Fibroblast of skin of abdomen (primary cell): ENCODE results near the gene FMR1NB. TPM values are rescaled to one million over a fixed set of nuclear protein-coding genes. Genes with fewer than 3 reads are reported as not detected.

Source experiments
- DNase-seq: peaks from one replicate; pipeline ENCODE4 v3.0.0-alpha.2; 2013
- polyA plus RNA-seq, 2 experiments: library from polyadenylated mRNA; unstranded; fragments of 120-200 nt; gene quantifications; one replicate each; pipeline ENCODE4 v1.2.1, GENCODE V29; 2013; ENCODE audit not compliant: insufficient read length in 2 of 2

The FMR1NB gene
- polyA plus RNA-seq (2013, experiment 1 of 2; ENCODE audit: insufficient read length): not detected
- polyA plus RNA-seq (2013, experiment 2 of 2; ENCODE audit: insufficient read length): not detected

DNA sequence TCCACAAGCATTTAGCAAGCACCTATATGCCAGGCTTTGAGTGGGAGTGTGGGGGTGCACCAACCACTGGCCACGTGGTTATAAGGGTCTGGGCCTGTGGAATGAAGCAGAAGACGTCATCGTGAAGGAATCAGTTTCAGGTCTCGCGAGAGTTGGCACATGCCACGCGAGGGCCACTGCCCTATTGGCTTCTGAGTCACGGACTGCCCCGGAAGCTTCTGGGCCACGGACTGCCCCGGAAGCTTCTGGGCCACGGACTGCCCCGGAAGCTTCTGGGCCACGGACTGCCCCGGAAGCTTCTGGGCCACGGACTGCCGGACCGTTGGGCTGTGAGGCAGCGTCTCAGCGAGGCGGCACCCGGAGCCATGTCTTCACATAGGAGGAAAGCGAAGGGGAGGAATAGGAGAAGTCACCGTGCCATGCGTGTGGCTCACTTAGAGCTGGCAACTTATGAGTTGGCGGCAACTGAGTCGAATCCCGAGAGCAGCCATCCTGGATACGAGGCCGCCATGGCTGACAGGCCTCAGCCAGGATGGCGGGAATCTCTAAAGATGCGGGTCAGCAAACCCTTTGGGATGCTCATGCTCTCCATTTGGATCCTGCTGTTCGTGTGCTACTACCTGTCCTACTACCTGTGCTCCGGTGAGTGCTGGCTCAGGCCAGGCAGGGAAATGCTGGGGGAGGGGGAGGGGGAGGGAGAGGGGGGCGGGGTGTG, at the start of gene FMR1NB:
Gene FMR1NB, plus strand, starts transcription at position 300 of the 715 bp plus-strand sequence. Its CDS starts 66 bp downstream, at position 366.
- DNase-seq: no peak

DNA sequence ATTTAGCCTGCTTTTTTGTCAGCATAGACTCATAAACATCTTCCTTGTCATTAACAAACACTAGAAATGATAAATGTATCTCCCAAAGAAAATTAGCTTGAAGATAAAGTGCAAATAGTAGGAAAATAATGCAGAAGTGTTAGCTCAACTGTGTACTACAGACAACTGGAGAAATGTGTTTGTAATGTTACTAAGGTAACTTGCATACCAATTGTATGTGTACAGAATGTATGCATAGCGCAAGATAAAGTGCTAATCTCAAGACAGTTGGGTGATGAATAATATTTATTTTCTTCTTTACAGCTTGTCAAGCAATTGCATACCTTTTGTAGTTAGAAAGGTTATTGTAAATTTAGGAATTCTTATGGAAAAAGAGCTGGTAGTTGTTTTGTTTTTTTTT, 47.3 kb upstream of the FMR1NB start:
- no peak for DNase-seq

DNA sequence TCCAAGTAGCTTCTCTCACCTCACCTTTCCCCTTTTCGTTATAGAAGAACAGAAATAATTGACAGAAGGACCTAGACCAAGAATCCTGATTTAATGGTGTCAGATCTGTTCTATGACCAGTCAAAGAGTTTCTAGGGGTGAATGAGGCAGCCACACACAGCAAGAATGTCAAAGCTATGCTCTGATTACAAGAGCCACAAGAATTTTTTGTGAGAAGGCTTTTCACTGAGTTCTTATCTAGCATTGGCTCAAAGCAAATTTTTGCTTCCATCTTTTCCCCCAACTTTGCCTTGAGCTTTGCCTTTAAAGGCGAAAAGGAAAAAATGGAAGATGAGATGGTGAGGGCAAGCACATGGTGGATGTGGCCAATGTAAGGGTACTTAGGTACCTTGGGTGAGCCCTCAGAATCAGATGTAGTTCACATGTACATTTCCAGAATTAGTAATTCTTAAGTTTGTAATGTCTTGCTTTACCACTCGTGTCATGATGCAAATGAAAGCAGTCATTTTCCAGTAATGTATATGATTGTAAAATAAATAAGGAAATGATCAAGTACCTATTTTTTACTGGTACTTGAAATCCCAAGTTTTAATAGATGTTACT, 45.9 kb upstream of the FMR1NB start:
- no peak for DNase-seq

- DNase-seq: no peak
These were observed 35.9 kb upstream of the FMR1NB start for GRCh38 chrX:147945286-147945685.

DNA sequence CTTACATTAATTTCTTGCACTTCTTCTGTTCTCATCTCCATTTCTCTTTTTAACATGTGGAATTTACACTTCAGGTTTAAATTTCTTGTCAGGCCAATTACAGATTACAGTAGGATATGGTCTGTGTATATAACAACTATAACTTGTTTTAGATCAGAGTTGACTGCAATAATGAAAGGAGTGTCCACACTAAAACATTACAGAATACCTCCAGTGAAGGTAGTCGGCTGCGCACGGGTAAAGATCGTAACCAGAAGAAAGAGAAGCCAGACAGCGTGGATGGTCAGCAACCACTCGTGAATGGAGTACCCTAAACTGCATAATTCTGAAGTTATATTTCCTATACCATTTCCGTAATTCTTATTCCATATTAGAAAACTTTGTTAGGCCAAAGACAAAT, 32.6 kb upstream of the FMR1NB start:
- no peak for DNase-seq

DNA sequence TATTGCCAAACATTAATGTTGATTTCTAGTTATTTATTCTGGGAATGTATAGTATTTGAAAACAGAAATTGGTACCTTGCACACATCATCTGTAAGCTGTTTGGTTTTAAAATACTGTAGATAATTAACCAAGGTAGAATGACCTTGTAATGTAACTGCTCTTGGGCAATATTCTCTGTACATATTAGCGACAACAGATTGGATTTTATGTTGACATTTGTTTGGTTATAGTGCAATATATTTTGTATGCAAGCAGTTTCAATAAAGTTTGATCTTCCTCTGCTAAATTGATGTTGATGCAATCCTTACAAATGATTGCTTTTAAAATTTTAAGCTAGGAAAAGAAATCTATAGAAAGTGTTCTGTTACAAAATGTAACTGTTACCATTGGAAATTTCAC, 30.8 kb upstream of the FMR1NB start:
- DNase-seq: no peak

DNA sequence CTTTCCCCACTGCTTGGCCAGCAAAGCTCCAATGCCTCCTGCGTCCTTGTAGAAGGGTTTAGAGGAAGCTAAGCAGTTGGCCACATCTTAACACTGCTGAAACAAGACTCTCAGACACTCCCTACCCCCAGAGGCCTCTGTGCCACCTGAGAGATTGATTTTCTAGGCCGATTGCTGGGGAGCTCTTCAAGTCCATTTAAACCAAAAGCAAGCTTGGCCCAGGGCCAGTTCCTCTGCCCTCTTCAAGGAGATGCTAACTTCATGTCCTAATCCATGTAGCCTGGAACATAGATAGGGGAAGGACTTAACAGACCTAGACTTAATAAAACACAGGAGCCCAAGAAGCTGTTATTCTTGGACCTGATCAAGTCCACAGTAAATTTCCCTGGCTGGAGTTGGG, 27.2 kb upstream of the FMR1NB start:
- DNase-seq: no peak

- DNase-seq: no peak
These were observed 23.8 kb upstream of the FMR1NB start for GRCh38 chrX:147957291-147957690.

- DNase-seq: peak; percentile 87
These were observed 22.8 kb upstream of the FMR1NB start for GRCh38 chrX:147958291-147958690.

DNA sequence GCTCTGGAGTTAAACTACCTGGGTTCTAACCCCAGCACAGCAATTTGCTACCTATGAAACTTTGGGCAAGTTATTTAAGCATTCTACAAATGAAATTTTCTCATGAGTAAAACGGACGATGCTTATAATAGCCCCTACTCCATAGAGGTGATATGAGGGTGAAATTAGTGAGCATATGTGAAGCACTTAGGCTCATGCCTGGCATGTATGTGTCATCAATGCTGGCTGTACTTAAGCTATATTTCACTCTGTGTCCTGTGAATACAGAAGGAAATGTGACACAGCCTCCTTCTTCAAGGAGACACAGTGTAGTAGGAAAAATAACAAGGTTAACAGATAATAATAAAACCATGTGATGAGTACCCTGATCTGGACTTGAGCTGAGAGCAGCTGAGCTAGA, 20.4 kb upstream of the FMR1NB start:
- no peak for DNase-seq

DNA sequence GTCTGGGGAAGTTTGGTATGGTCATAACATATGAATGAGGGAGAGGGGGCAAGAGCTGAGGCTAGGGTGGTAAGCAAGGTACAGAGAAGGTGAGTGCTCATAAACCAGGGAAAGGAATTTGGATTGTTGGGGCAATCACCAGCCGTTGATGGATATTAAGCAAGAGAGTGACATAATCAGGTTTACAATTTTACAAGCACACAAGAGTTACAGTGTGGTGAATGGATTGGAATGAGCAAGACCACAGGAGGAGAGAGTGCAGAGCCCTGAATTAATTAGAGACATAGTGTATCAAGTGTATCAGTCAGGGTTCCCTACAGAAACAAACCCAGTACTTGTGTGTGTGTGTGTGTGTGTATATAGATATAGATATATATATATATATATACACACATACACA, 18.7 kb upstream of the FMR1NB start:
- peak; percentile 32 for DNase-seq

DNA sequence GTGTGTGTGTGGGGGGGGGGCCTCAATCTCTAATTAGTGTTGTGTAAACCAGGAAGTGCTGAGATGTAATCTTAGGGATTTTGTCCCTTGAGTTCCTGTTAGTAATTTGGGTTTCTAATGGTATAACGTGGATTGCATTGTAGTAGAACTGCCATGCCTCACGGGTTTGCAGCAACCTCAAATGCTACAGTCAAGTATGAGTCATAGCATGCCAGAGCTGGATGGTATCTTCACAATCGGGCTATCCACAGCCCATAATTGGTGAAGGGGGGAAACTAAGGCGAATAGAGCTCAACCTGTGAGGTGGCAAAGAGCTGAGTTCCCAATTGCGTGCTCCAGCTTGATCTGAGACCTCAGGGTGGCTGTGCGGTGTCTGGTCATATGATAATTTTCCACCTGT, 2.2 kb upstream of the FMR1NB start:
- no peak for DNase-seq

GRCh38 chrX:148020329-148020728, 39.2 kb downstream of the FMR1NB start:
- no peak for DNase-seq

- no peak for DNase-seq
These were observed 43.5 kb downstream of the FMR1NB start for GRCh38 chrX:148024425-148025148.

- DNase-seq: no peak
These were observed 54.2 kb downstream of the FMR1NB start for GRCh38 chrX:148035380-148035779.

DNA sequence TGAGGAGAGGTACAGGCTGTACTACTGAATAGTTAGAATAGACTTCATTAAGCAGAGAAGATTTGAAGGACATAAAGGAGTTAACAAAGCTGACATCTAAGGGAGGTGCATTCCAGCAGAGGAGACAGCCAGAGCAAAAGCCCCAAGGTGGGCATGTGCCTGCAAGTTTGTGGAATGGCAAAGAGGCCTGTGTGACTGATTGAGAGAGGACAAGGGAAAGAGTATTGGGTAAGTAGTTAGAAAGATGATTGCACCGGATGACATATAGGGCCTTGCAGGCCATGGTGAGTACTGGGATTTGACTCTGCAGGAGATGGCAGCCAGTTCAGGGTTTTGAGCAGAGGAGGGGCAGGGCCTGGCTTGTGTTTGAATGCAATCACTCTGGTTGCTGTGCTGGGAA, 55.9 kb downstream of the FMR1NB start:
- no peak for DNase-seq

- DNase-seq: peak; percentile 43
These were observed 62.2 kb downstream of the FMR1NB start for GRCh38 chrX:148043271-148043855.

- DNase-seq: no peak
These were observed 66.1 kb downstream of the FMR1NB start for GRCh38 chrX:148047200-148047599.

DNA sequence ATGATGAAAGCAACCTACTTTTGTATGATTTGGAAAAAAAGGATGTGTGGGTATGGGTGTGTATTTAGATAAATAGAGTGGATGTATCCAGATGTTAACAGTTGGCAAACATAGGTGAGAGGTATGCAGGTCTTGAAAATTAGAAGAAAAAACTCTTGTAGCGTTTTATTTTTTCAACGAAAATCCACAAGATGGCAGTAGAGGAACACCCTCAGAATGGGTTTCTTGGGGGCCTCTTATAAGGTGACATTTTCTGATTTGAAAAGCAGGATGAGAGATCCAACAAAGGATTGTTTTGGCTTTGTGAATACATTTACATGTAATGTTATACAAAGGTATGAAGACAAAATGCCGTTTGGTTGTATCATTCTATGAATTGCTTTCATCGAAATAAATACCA, 68.3 kb downstream of the FMR1NB start:
- DNase-seq: peak; percentile 34

- DNase-seq: no peak
These were observed 70.8 kb downstream of the FMR1NB start for GRCh38 chrX:148051973-148052372.

- DNase-seq: no peak
These were observed 86.1 kb downstream of the FMR1NB start for GRCh38 chrX:148067285-148067684.

DNA sequence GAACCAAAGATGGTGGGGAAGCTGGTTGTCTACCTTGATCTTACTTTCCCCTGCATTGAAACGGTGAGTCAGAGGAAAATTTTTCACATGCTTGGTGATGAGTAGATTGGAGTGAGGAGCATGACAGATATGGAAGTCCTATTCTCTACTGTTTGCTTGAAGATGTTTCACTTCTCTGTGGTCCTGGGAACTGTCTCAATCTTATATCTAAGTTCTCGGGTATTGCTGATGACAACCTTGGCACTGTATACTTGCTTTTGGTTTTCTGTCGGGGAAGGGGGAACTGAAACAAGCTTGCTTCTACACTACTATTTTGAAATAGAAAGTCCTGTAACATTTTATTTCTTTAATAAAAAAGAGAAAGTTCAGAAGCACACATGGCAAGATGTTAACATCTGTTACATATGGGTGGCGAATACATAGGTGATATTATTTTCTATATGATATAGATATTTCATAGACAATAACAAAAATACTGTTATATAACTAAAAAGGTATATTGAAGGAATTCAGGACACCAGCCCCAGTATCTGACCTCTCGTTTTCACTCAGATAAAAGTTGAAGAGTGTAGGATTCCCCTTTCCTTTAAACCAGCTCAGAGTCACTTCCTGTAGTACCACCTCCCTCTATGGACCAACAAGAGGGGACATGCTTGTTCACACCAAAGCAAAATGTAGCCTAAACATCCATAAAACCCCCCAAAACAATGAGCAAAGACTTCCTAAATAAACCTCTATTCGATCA, 88.8 kb downstream of the FMR1NB start:
- no peak for DNase-seq

GRCh38 chrX:148070504-148070877, 89.4 kb downstream of the FMR1NB start:
- DNase-seq: no peak
